Hepatocyte (in vitro differentiated cells): ENCODE data around the gene MOCS1. TPM values are rescaled to one million over a fixed set of nuclear protein-coding genes. Genes with fewer than 3 reads are reported as not detected.

Experiments
- DNase-seq: peaks from one replicate; pipeline ENCODE4 v3.0.0-alpha.2; 2016; ENCODE audit warnings: low spot score
- H2AFZ ChIP-seq: fragments of 200-600 bp; sonication (generic); 2 replicates; pipeline ENCODE4 v1.6.0; 2016; ENCODE audit warnings: antibody characterized with exemption, mild to moderate bottlenecking
- H3K27ac ChIP-seq: fragments of 200-600 bp; sonication (generic); 2 replicates; pipeline ENCODE4 v1.5.1; 2016; ENCODE audit warnings: mild to moderate bottlenecking
- H3K27me3 ChIP-seq: fragments of 200-600 bp; sonication (generic); 2 replicates; pipeline ENCODE4 v1.6.1; 2016
- H3K36me3 ChIP-seq: fragments of 200-600 bp; sonication (generic); replicated peaks from 2 replicates; pipeline ENCODE4 v1.5.1; 2016; ENCODE audit warnings: low read depth; ENCODE audit not compliant: insufficient read depth
- H3K4me1 ChIP-seq: fragments of 200-600 bp; sonication (generic); 2 replicates; pipeline ENCODE4 v1.5.1; 2016; ENCODE audit warnings: mild to moderate bottlenecking, moderate library complexity; ENCODE audit not compliant: insufficient read depth
- H3K4me2 ChIP-seq: fragments of 200-600 bp; sonication (generic); 2 replicates; pipeline ENCODE4 v1.6.0; 2016
- H3K4me3 ChIP-seq: fragments of 200-600 bp; sonication (generic); 2 replicates; pipeline ENCODE4 v1.5.1; 2016; ENCODE audit warnings: mild to moderate bottlenecking
- H3K79me2 ChIP-seq: fragments of 200-600 bp; sonication (generic); 2 replicates; pipeline ENCODE4 v1.6.0; 2017; ENCODE audit warnings: mild to moderate bottlenecking
- H3K9me2 ChIP-seq: fragments of 200-600 bp; sonication (generic); replicated peaks from 2 replicates; pipeline ENCODE4 v1.6.0; 2017; ENCODE audit warnings: mild to moderate bottlenecking; ENCODE audit not compliant: insufficient read depth
- H3K9me3 ChIP-seq: fragments of 200-600 bp; sonication (generic); 2 replicates; pipeline ENCODE4 v1.5.1; 2016; ENCODE audit warnings: low read depth, mild to moderate bottlenecking
- H4K20me1 ChIP-seq: fragments of 200-600 bp; sonication (generic); 2 replicates; pipeline ENCODE4 v1.6.0; 2016; ENCODE audit warnings: mild to moderate bottlenecking; ENCODE audit not compliant: insufficient read depth, poor library complexity, severe bottlenecking
- CTCF ChIP-seq: fragments of 200-600 bp; sonication (generic); IDR thresholded peaks from 2 replicates; pipeline ENCODE4 v1.5.1; 2016; ENCODE audit warnings: antibody characterized with exemption, mild to moderate bottlenecking; ENCODE audit not compliant: poor library complexity
- EZH2 ChIP-seq: fragments of 200-600 bp; sonication (generic); IDR thresholded peaks from 2 replicates; pipeline ENCODE4 v1.6.1; 2016; ENCODE audit warnings: antibody characterized with exemption, mild to moderate bottlenecking, borderline replicate concordance
- EZH2phosphoT487 ChIP-seq: fragments of 200-600 bp; sonication (generic); IDR thresholded peaks from one replicate; pipeline ENCODE4 v1.6.1; 2018; ENCODE audit warnings: antibody characterized with exemption, mild to moderate bottlenecking, low read depth, moderate library complexity; ENCODE audit not compliant: unreplicated experiment, severe bottlenecking
- WGBS: methylation state at CpG from one replicate; pipeline ENCODE4 v1.1.6; 2016; ENCODE audit warnings: low lambda C conversion rate; ENCODE audit errors: missing lambda C conversion rate; 5-methylcytosine and 5-hydroxymethylcytosine counted together
- polyA plus RNA-seq: library from polyadenylated mRNA; unstranded; fragments of >200 nt; fragmentation: Nextera tagmentation; extraction: Ambion mirVana; gene quantifications from 2 replicates; pipeline ENCODE4 v1.2.1, GENCODE V29; 2016
- total RNA-seq: library from RNA; depleted of rRNA; stranded (reverse); fragments of >200 nt; gene quantifications from 2 replicates; pipeline ENCODE4 v1.2.3, GENCODE V29; 2014

The MOCS1 gene
- total and polyA plus RNA-seq, 2 experiments from 2014 or later = 10.7 to 13.4 TPM

- H2AFZ ChIP-seq = no peak overlapping the region
- H3K36me3 ChIP-seq = no peaks in the 10 kb centered on the region
- H3K4me3 ChIP-seq = no peak overlapping the region
- no peaks in the 10 kb centered on the region for H3K27me3 ChIP-seq
- H3K9me2 ChIP-seq = no peaks in the 10 kb centered on the region
- H3K27ac ChIP-seq = no peak overlapping the region
- H3K9me3 ChIP-seq = no peaks in the 10 kb centered on the region
- WGBS = 91% methylated on average over 7 of the region's 7 CpGs
- no peaks in the 10 kb centered on the region for H3K79me2 ChIP-seq
- peaks cover 21% of the 10 kb centered on the region for H3K4me1 ChIP-seq
- H4K20me1 ChIP-seq = no peaks in the 10 kb centered on the region
- no peak for DNase-seq
- H3K4me2 ChIP-seq = no peak overlapping the region
- TF ChIP-seq EZH2phosphoT487 (no peak), CTCF (no peak), EZH2 (no peak)
These were observed 48.6 kb downstream of the MOCS1 start for GRCh38 chr6:39885691-39886090.

- no peaks in the 10 kb centered on the region for H3K36me3 ChIP-seq
- no peak for DNase-seq
- TF ChIP-seq CTCF (no peak), EZH2 (no peak), EZH2phosphoT487 (no peak)
- no peak overlapping the region for H2AFZ ChIP-seq
- H4K20me1 ChIP-seq = no peaks in the 10 kb centered on the region
- no peaks in the 10 kb centered on the region for H3K9me3 ChIP-seq
- no peaks in the 10 kb centered on the region for H3K79me2 ChIP-seq
- H3K27ac ChIP-seq = no peak overlapping the region
- peaks cover 21% of the 10 kb centered on the region for H3K4me1 ChIP-seq
- H3K27me3 ChIP-seq = no peaks in the 10 kb centered on the region
- no peak overlapping the region for H3K4me2 ChIP-seq
- WGBS = 74% methylated on average over 5 of the region's 5 CpGs
- H3K9me2 ChIP-seq = no peaks in the 10 kb centered on the region
- no peak overlapping the region for H3K4me3 ChIP-seq
These were observed 49.6 kb downstream of the MOCS1 start for GRCh38 chr6:39884696-39885095.

GRCh38 chr6:39882531-39882899, 51.7 kb downstream of the MOCS1 start:
- DNase-seq = peak; percentile 33
- H3K4me3 ChIP-seq = no peak overlapping the region

More at GRCh38 chr6:39882531-39882899, 51.7 kb downstream of the MOCS1 start:
- no peaks in the 10 kb centered on the region for H4K20me1 ChIP-seq
- H3K9me3 ChIP-seq = no peaks in the 10 kb centered on the region
- H3K27ac ChIP-seq = peak overlapping the region; percentile 68
- H3K27me3 ChIP-seq = no peaks in the 10 kb centered on the region
- no peaks in the 10 kb centered on the region for H3K79me2 ChIP-seq
- WGBS = 59% methylated on average over 7 of the region's 8 CpGs
- no peaks in the 10 kb centered on the region for H3K9me2 ChIP-seq
- no peaks in the 10 kb centered on the region for H3K36me3 ChIP-seq
- H3K4me1 ChIP-seq = peaks cover 13% of the 10 kb centered on the region
- TF ChIP-seq EZH2 = no peak
- no peak for TF ChIP-seq CTCF
- no peak for TF ChIP-seq EZH2phosphoT487
- H3K4me2 ChIP-seq = no peak overlapping the region
- no peak overlapping the region for H2AFZ ChIP-seq
